ENCODE data around the gene CHST7. TPM values are rescaled to one million over a fixed set of nuclear protein-coding genes. Genes with fewer than 3 reads are reported as not detected.

CHST7 gene
- total RNA-seq, 1 experiment from 2014 or later: 17.1 TPM

- H3K9me3 ChIP-seq (ENCODE audit: control insufficient read depth, low read depth, low read length): no peaks in the 10 kb centered on the region
- no peak overlapping the region for H3K23ac ChIP-seq (ENCODE audit: insufficient read length, low read depth, low read length)
- H3K27ac ChIP-seq (ENCODE audit: insufficient read length, low read depth, low read length): no peak overlapping the region
- no peaks in the 10 kb centered on the region for H4K20me1 ChIP-seq (ENCODE audit: control insufficient read depth, insufficient read depth, insufficient read length)
- no peaks in the 10 kb centered on the region for H3K23me2 ChIP-seq (ENCODE audit: insufficient read length, low read depth, low read length, poor library complexity, severe bottlenecking)
- no peak overlapping the region for H3K4me3 Mint-ChIP-seq
- H2BK12ac ChIP-seq (ENCODE audit: insufficient read length, low read depth, low read length): no peak overlapping the region
- H2AFZ ChIP-seq (ENCODE audit: low read length): no peak overlapping the region
- H3K27me3 ChIP-seq (ENCODE audit: insufficient read depth, low read length): no peaks in the 10 kb centered on the region
- no peak overlapping the region for H4K8ac ChIP-seq (replicated peaks; ENCODE audit: insufficient read length, low read depth, low read length)
- H2BK20ac ChIP-seq (ENCODE audit: low read depth, low read length, poor library complexity, severe bottlenecking): no peak overlapping the region
- DNase-seq: no peak
- TF ChIP-seq CTCF (conservative IDR thresholded peaks at IDR 0.05): no peak
- no peak overlapping the region for H4K5ac ChIP-seq (ENCODE audit: insufficient read length, low read depth, low read length)
- no peaks in the 10 kb centered on the region; the same call in 1 of the 2 replicates for H3K27me3 Mint-ChIP-seq (ENCODE audit: low read depth)
- H2BK5ac ChIP-seq (ENCODE audit: insufficient read length, low read length): no peak overlapping the region
- H2AK5ac ChIP-seq (ENCODE audit: insufficient read length, low read length): no peak overlapping the region
- H2BK120ac ChIP-seq (ENCODE audit: low read depth, low read length, poor library complexity, severe bottlenecking): no peak overlapping the region
- no peak overlapping the region for H3K27ac Mint-ChIP-seq
- H3K9me3 Mint-ChIP-seq: peaks cover 57 to 64% of the 10 kb centered on the region in 2 experiments
- H3K14ac ChIP-seq (ENCODE audit: insufficient read depth, low read length): no peak overlapping the region
- no peak overlapping the region for H3T11ph ChIP-seq (ENCODE audit: low read length)
- peaks cover 2% of the 10 kb centered on the region for H3K79me1 ChIP-seq (ENCODE audit: insufficient read depth, low read depth, low read length, poor library complexity, severe bottlenecking)
- no peak overlapping the region for H3K56ac ChIP-seq (ENCODE audit: insufficient read length, low read depth, low read length)
- H3K4me1 ChIP-seq (ENCODE audit: insufficient read depth, low read length): no peaks in the 10 kb centered on the region; the same call in 1 of the 2 replicates
- no peak overlapping the region for H3K9ac ChIP-seq (ENCODE audit: extremely low read depth, insufficient read length, low read length)
- H4K91ac ChIP-seq (ENCODE audit: insufficient read length, low read depth, low read length): no peak overlapping the region
- H3K79me2 ChIP-seq (ENCODE audit: insufficient read depth, low read length): peaks cover 4% of the 10 kb centered on the region; the same call in 1 of the 2 replicates
- no peak overlapping the region for H2BK15ac ChIP-seq (ENCODE audit: low read depth, low read length)
- peaks cover 3 to 8% (median 5%) of the 10 kb centered on the region in 3 experiments; a peak in 4 of 7 replicates for H3K36me3 Mint-ChIP-seq (ENCODE audit: insufficient read depth in 1 of 3, low read depth in 3 of 3)
- H3K4ac ChIP-seq (ENCODE audit: low read depth, low read length): no peak overlapping the region
- no peak overlapping the region for H3K18ac ChIP-seq (ENCODE audit: insufficient read length, low read depth, low read length)
- no CpG with 5 or more reads among the region's 7 CpGs for WGBS (ENCODE audit: extremely low coverage, insufficient read length, low lambda C conversion rate)
- H3K4me1 Mint-ChIP-seq: peaks cover 23 to 25% of the 10 kb centered on the region in 2 experiments
- H3K4me2 ChIP-seq (ENCODE audit: insufficient read depth, insufficient read length, low read length): no peak overlapping the region
Observed at GRCh38 chrX:46589977-46590723, 16.6 kb downstream of the CHST7 start.

All from H9 (cell line).